K562 (cell line): Measurements from ENCODE around the gene LY6G6D. TPM values are rescaled to one million over a fixed set of nuclear protein-coding genes. Genes with fewer than 3 reads are reported as not detected.
A peak's percentile ranks its signal among the peaks of the same experiment; 100 is the strongest.

ENCODE experiments used
- ATAC-seq: fragments of 200-7000 bp; cut with Tn5 transposase; 3 replicates; pipeline ENCODE4 v1.9.1; 2020; ENCODE audit warnings: moderate library complexity
- BruUV-seq: library from RNA; stranded (reverse); fragments of 400-500 nt; replicated peaks from 2 replicates; lab custom pipeline; 2021; lab: Mats Ljungman, UMichigan
- CTCF ChIA-PET: fragments of 300-600 bp; formaldehyde crosslinking; extraction: SDS; loops from one replicate; lab custom pipeline; 2021; ENCODE audit warnings: low intra/inter-chr PET ratio; lab: Yijun Ruan, JAX
- POLR2A ChIA-PET: fragments of 300-600, 350-650 bp; sonication (Branson Sonifier 250); formaldehyde crosslinking; extraction: SDS; loops from one replicate; lab custom pipeline; 2021; ENCODE audit warnings: antibody characterized with exemption, inconsistent platforms; lab: Yijun Ruan, JAX
- DNase-seq, 4 experiments: peaks; one replicate each; pipeline versions ENCODE4 v3.0.0 to v3.0.0-alpha.2; 2011 to 2018; ENCODE audit warnings: low spot score in 3 of 4, mixed read lengths in 3 of 4; ENCODE audit errors: extremely low read depth in 1 of 4
- FAIRE-seq: peaks from 2 replicates; lab custom pipeline; 2011; peaks lifted over from hg19 to GRCh38; lab: Jason Lieb, UNC
- H2AFZ ChIP-seq: 2 replicates; pipeline ENCODE4 v1.6.0; 2011; ENCODE audit warnings: low read depth, low read length, control low read depth, inconsistent platforms
- H3K27ac ChIP-seq: fragments of 200-600 bp; 3 replicates; pipeline ENCODE4 v1.8.0; 2011; ENCODE audit warnings: low read depth, mild to moderate bottlenecking, control low read depth, inconsistent platforms, low read length, moderate library complexity, mixed read lengths; ENCODE audit errors: extremely low read depth
- H3K27me3 ChIP-seq, 2 experiments: fragments of 300-600 bp in 1 of 2; 2 replicates in 1 of 2; 3 replicates in 1 of 2; pipeline versions ENCODE4 v1.6.0 to v1.8.0; 2011; ENCODE audit warnings: inconsistent platforms in 2 of 2, low read length in 2 of 2, mild to moderate bottlenecking in 1 of 2, mixed read lengths in 1 of 2, moderate library complexity in 1 of 2; ENCODE audit not compliant: control insufficient read depth in 2 of 2, insufficient read depth in 2 of 2
- H3K36me3 ChIP-seq: fragments of 300-600 bp; 3 replicates; pipeline ENCODE4 v1.8.0; 2011; ENCODE audit warnings: mild to moderate bottlenecking, low read length, inconsistent platforms; ENCODE audit not compliant: control insufficient read depth, insufficient read depth
- H3K4me1 ChIP-seq, 2 experiments: fragments of 200-600 bp in 1 of 2; replicated peaks in 1 of 2; 2 replicates in 1 of 2; 3 replicates in 1 of 2; pipeline versions ENCODE4 v1.5.1 to v1.8.0; 2011; ENCODE audit warnings: inconsistent platforms in 2 of 2, low read length in 2 of 2, mild to moderate bottlenecking in 1 of 2, mixed read lengths in 1 of 2, moderate library complexity in 1 of 2; ENCODE audit not compliant: control insufficient read depth in 2 of 2, insufficient read depth in 2 of 2
- H3K4me2 ChIP-seq: 2 replicates; pipeline ENCODE4 v1.6.1; 2011; ENCODE audit warnings: low read length, control low read depth, inconsistent platforms, mixed read lengths; ENCODE audit not compliant: insufficient read depth
- H3K4me3 ChIP-seq: fragments of 200-600 bp; sonication (generic), shearing (Covaris generic); 2 replicates; pipeline ENCODE4 v1.5.1; 2016; ENCODE audit warnings: control low read depth, inconsistent platforms
- H3K79me2 ChIP-seq: fragments of 200-600 bp; 3 replicates; pipeline ENCODE4 v1.8.0; 2011; ENCODE audit warnings: low read length, inconsistent platforms; ENCODE audit not compliant: control insufficient read depth, insufficient read depth
- H3K9ac ChIP-seq, 2 experiments: 2 replicates each; pipeline versions ENCODE4 v1.6.0 to v1.6.1; 2011; ENCODE audit warnings: low read depth in 2 of 2, low read length in 2 of 2, control low read depth in 1 of 2, inconsistent platforms in 1 of 2, mild to moderate bottlenecking in 1 of 2, mixed read lengths in 1 of 2; ENCODE audit not compliant: insufficient read depth in 1 of 2
- H3K9me1 ChIP-seq: one replicate; pipeline ENCODE4 v1.6.0; 2011; ENCODE audit warnings: inconsistent platforms, mild to moderate bottlenecking, low read length, moderate library complexity; ENCODE audit not compliant: control insufficient read depth, insufficient read depth
- H3K9me3 ChIP-seq: replicated peaks from 2 replicates; pipeline ENCODE4 v1.5.1; 2011; ENCODE audit warnings: low read depth, low read length, inconsistent platforms; ENCODE audit not compliant: control insufficient read depth, insufficient read depth
- H4K20me1 ChIP-seq: replicated peaks from 2 replicates; pipeline ENCODE4 v1.6.1; 2011; ENCODE audit warnings: low read length, inconsistent platforms, mixed read lengths; ENCODE audit not compliant: control insufficient read depth, insufficient read depth
- CBFA2T2 ChIP-seq: fragments of 450-650 bp; conservative IDR thresholded peaks from 2 replicates; pipeline ENCODE4 v1.6.1; 2017; ENCODE audit warnings: mild to moderate bottlenecking
- DIDO1 ChIP-seq: fragments of 450-650 bp; IDR thresholded peaks from 2 replicates; pipeline ENCODE4 v1.6.1; 2016; ENCODE audit warnings: low read depth, missing biosample characterization, missing genetic modification characterization
- EP300 ChIP-seq: IDR thresholded peaks from 2 replicates; pipeline ENCODE4 v1.6.1; 2012; ENCODE audit warnings: low read length, improper control_type of control experiment
- ETV1 ChIP-seq: fragments of 450-650 bp; conservative IDR thresholded peaks from 2 replicates; pipeline ENCODE4 v1.6.1; 2016; ENCODE audit warnings: missing genetic modification characterization, control low read depth, low read depth, missing compliant biosample characterization
- GABPB1 ChIP-seq: sonication (generic); formaldehyde crosslinking; IDR thresholded peaks from 2 replicates; pipeline ENCODE4 v1.8.0; 2022; ENCODE audit warnings: mild to moderate bottlenecking, missing genetic modification reagents
- HDAC1 ChIP-seq, 2 experiments: fragments of 450-650 bp; IDR thresholded peaks; 2 replicates each; pipeline ENCODE4 v1.6.1; 2016 to 2017; ENCODE audit warnings: inconsistent platforms in 1 of 2, mild to moderate bottlenecking in 1 of 2, moderate library complexity in 1 of 2
- HIVEP1 ChIP-seq: fragments of 250-450 bp; sonication (Bioruptor Pico); IDR thresholded peaks from 2 replicates; pipeline ENCODE4 v1.4.0; 2020; ENCODE audit warnings: mild to moderate bottlenecking
- L3MBTL2 ChIP-seq: fragments of 450-650 bp; IDR thresholded peaks from 2 replicates; pipeline ENCODE4 v1.6.1; 2016; ENCODE audit warnings: mild to moderate bottlenecking, moderate library complexity
- SPI1 ChIP-seq: IDR thresholded peaks from 2 replicates; pipeline ENCODE4 v1.6.1; 2011; ENCODE audit warnings: low read depth, low read length, control low read depth, borderline replicate concordance
- TFE3 ChIP-seq: fragments of 450-650 bp; formaldehyde crosslinking; IDR thresholded peaks from 2 replicates; pipeline ENCODE4 v1.4.0; 2020; ENCODE audit warnings: mild to moderate bottlenecking, mixed read lengths
- VEZF1 ChIP-seq: fragments of 200-800 bp; sonication (Bioruptor generic); IDR thresholded peaks from 2 replicates; pipeline ENCODE4 v1.6.1; 2017; ENCODE audit warnings: missing genetic modification characterization, missing compliant biosample characterization
- ZBTB17 ChIP-seq: fragments of 450-650 bp; formaldehyde crosslinking; IDR thresholded peaks from 2 replicates; pipeline ENCODE4 v1.4.0; 2020; ENCODE audit warnings: mild to moderate bottlenecking
- ZNF586 ChIP-seq: fragments of 450-650 bp; formaldehyde crosslinking; conservative IDR thresholded peaks from 2 replicates; pipeline ENCODE4 v1.4.0; 2020; ENCODE audit warnings: mild to moderate bottlenecking, moderate library complexity
- WGBS: fragments of 100-300 bp; shearing (Covaris generic); methylation state at CpG from one replicate; pipeline ENCODE4 v1.1.6; 2016; ENCODE audit warnings: low coverage, mixed read lengths; ENCODE audit not compliant: insufficient coverage; ENCODE audit errors: missing lambda C conversion rate; 5-methylcytosine and 5-hydroxymethylcytosine counted together
- in situ Hi-C: fragments of 300-500 bp; cut with MboI; formaldehyde crosslinking; loops from 4 replicates; pipeline ENCODE4 v1.15.0; 2018; ENCODE audit warnings: inconsistent platforms, mixed read lengths
- intact Hi-C: fragments of 100-400 bp; cut with micrococcal nuclease; formaldehyde crosslinking; loops from 2 replicates; pipeline ENCODE4 v1.14.2; 2022
- polyA plus RNA-seq, 8 experiments: library from polyadenylated mRNA; depleted of rRNA in 4 of 8; stranded (reverse) in 5 of 8; unstranded in 3 of 8; fragments of >200 nt; fragmentation: Nextera tagmentation in 2 of 8; fragmentation: Illumina TruSeq in 1 of 8; extraction: Ambion mirVana in 2 of 8; extraction: Trizol in 1 of 8; gene quantifications; 2 replicates each; pipeline versions ENCODE4 v1.2.1 to v1.2.3, GENCODE V29; 2011 to 2014; ENCODE audit warnings: inconsistent platforms in 1 of 8, missing spikeins in 1 of 8
- total RNA-seq, 7 experiments: library from RNA; depleted of rRNA in 6 of 7; stranded (reverse); fragments of >200 nt in 6 of 7; fragmentation: Illumina TruSeq in 2 of 7; extraction: Trizol in 2 of 7; gene quantifications; 2 replicates each; pipeline versions ENCODE4 v1.2.1 to v1.2.3, GENCODE V29; 2011 to 2021; ENCODE audit warnings: low replicate concordance in 1 of 7

LY6G6D gene
- total and polyA plus RNA-seq, 9 of the 15 experiments (the other 6 are each of a cell fraction or from before 2014, with no cell fraction given): 0.30 to 0.38 TPM; not detected in 7

GRCh38 chr6:31711233-31711632, 3.9 kb upstream of the LY6G6D start:
- H3K4me1 ChIP-seq: peaks cover 33 to 48% of the 10 kb centered on the region in 2 experiments
- H3K27ac ChIP-seq: no peak overlapping the region
- FAIRE-seq: no peak
- ChIA-PET CTCF (no interaction called here), POLR2A (interaction anchor here (0.7 to 12.4 kb wide), 9 partner anchors 8 to 261 kb away, joined by 3 to 223 read pairs (median 4); partner anchors contain the start of genes ABHD16A, DDAH2, DXO and GPANK1)
- no peaks in the 10 kb centered on the region for H3K36me3 ChIP-seq
- H3K4me3 ChIP-seq: no peak overlapping the region
- H3K4me2 ChIP-seq: peak overlapping the region; percentile 9; the same call in 1 of the 2 replicates
- H4K20me1 ChIP-seq: no peaks in the 10 kb centered on the region
- intact Hi-C loops: no loop called here
- in situ Hi-C loops: no loop called here
- no peaks in the 10 kb centered on the region for H3K9me1 ChIP-seq
- no peaks in the 10 kb centered on the region for H3K27me3 ChIP-seq
- no peaks in the 10 kb centered on the region for H3K9me3 ChIP-seq
- ATAC-seq: peak; percentile 3; the same call in 1 of the 3 replicates
- DNase-seq: peak in 2 of 4 experiments; percentile 50 to 55
- BruUV-seq: no TSS peak
- H3K9ac ChIP-seq: peak overlapping the region in 1 of 2 experiments; percentile 73; a peak in 2 of 4 replicates
- peak overlapping the region; percentile 58 for H2AFZ ChIP-seq
- H3K79me2 ChIP-seq: no peaks in the 10 kb centered on the region
- 34% methylated on average over 8 of the region's 8 CpGs for WGBS
- TF ChIP-seq ZBTB17 (CRISPR knock-in tag) (0 out of 2 replicates have a peak, but pooled peaks have one; percentile 40), VEZF1 (CRISPR knock-in tag) (0 out of 2 replicates have a peak, but pooled peaks have one; percentile 16), EP300 (peak; percentile 7; the same call in 1 of the 2 replicates), DIDO1 (no peak), GABPB1 (CRISPR knock-in tag) (no peak), SPI1 (peak; percentile 56; the same call in 1 of the 2 replicates), HDAC1 (IDR thresholded peaks at IDR 0.05) (no peak), L3MBTL2 (no peak), HIVEP1 (CRISPR knock-in tag) (no peak), ZNF586 (no peak), TFE3 (CRISPR knock-in tag) (no peak), CBFA2T2 (0 out of 2 replicates have a peak, but pooled peaks have one; percentile 31), ETV1 (tag) (peak; percentile 36; the same call in 1 of the 2 replicates)
